Measurements from ENCODE around the gene SSBP3.

SSBP3 gene

GRCh38 chr1:54413732-54414131, 7.5 kb upstream of the SSBP3 start:
- intact Hi-C loops (cut with DNase I): no loop called here
- no peak for DNase-seq

- intact Hi-C loops (cut with DNase I): no loop called here
- peak in 36 of 42 donors; percentile 27 to 79 (median 58) for DNase-seq
These were observed 7.1 kb upstream of the SSBP3 start for GRCh38 chr1:54413295-54413694.

GRCh38 chr1:54410359-54410758, 4.2 kb upstream of the SSBP3 start:
- intact Hi-C loops (cut with DNase I): no loop called here
- DNase-seq: no peak

DNA sequence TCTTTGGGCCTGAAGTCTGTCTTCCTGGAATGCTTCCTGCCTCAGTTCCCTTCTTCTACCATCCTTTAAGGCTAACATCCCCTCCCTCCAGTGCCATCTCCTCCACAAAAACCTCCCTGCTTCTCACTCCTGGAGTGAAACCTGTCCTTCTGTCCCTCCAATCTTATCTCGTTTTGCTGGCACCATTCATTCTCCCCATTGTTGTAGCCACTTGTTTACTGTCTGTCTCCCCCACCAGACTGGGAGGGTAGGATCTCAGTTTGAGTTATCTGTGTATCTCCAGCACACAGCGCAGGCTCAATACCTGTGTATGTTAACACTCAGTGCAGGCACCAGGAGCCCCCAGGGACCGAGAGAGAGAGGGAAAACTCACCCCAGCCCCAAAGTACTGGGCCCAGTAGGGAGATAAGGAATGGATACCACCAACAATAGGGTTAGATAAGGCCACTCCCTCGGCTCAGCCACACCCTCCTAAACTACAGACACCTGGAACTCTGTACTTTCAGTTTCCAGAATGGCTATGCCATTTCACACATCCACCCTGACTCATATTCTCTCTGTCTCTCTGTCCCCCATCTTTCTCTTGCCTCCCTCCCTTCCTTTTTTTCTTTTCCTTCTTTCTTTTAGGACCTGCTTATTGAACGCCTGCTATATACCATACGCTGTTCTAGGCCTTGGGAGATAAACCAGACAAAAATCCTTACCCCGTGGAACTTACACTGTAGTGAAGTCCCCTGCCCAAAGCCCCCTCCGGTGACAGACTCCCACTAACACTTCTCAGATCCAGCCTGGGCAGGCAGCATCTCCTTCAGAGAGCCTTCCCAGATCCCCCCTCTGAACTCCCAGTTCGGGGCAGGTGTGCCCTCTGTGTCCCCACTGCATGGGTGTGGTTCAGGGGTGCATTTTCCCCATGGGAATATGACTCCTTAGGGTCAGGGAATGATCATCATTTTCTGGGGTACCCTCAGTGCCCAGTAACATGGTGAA, 3.3 kb upstream of the SSBP3 start:
- intact Hi-C loops (cut with DNase I): loop anchor here (5.0 to 10.0 kb wide), 2 partner anchors 137 to 205 kb away; partner anchors contain the start of genes CYB5RL and MRPL37
- no peak for DNase-seq

GRCh38 chr1:54408147-54409066, 2.2 kb upstream of the SSBP3 start:
- DNase-seq: peak in 2 of 42 donors; percentile 32 to 61
- intact Hi-C loops (cut with DNase I): loop anchor here (5.0 to 10.0 kb wide), 2 partner anchors 136 to 204 kb away; partner anchors contain the start of genes CYB5RL and MRPL37

GRCh38 chr1:54407404-54408146, 1.4 kb upstream of the SSBP3 start:
- intact Hi-C loops (cut with DNase I): loop anchor here (5.0 to 10.0 kb wide), 2 partner anchors 135 to 203 kb away; partner anchors contain the start of genes CYB5RL and MRPL37
- DNase-seq: peak in 40 of 42 donors; percentile 43 to 89 (median 74)

DNA sequence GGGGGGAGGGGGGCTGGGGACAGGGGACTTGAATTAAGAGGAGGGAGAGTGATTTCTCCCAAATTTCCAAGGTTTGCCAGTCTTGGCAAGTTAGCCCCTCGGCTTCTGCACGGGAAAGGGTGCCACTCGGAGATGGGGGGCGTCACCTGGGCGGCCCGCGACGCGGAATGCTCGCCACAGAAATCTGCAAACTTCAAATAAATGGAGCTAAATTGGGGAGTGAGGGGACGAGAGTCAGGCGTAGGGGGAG, 885 bp upstream of the SSBP3 start:
- DNase-seq: peak in 4 of 42 donors; percentile 14 to 51 (median 28)
- intact Hi-C loops (cut with DNase I): loop anchor here (5.0 to 10.0 kb wide), 2 partner anchors 135 to 202 kb away; partner anchors contain the start of genes CYB5RL and MRPL37

GRCh38 chr1:54405898-54406293, 298 bp downstream of the SSBP3 start:
- DNase-seq: peak in 7 of 42 donors; percentile 17 to 55 (median 31)
- intact Hi-C loops (cut with DNase I): loop anchor here (1.0 to 10.0 kb wide), 3 partner anchors 82 to 201 kb away; partner anchors contain the start of genes CYB5RL and MRPL37

DNA sequence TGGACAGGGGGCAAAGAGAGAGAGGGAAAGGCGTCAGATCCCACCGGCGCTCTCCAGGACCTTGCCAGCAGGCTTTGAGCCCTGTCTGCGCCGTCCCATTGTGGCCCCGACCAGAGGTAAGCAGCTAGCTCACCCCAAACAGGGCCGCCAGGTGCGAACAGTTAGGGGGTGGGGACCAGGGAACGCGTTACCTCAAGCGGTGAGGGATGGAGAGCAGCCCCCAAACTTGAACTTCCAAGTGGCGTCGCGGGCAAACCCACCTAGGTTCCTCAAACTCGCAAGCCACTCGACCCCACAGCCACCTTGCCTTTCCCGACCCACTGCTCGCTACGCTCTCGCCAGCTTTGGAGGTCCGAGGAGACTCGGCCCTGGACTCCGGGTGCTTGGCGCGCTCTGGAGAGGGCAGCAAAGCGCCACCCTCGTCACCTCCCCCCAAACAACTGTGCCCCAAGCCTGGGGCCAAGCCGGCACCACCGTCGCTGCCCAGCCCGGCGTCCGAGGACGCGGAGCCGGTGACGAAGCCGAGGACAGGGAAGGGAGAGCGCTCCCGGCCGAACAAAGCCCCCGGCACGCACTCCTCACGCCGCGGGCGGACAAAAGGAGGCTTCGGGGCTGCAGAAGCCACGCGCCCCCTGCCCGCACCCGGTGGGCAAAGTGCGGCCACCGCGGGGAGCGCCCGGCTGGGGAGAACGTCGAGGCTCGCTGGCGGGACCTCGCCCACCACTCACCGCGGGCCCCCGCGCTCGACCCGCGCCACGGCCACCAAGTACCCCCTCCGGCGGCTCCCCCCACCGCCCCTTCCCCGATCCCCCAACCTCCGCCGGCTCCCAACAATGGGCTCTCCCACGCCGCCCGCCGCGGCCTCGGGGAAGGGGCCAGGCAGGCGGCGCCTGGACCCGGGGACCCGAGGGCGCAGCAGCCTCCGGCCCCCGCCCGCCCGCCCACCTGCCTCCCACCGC, 976 bp downstream of the SSBP3 start:
- intact Hi-C loops (cut with DNase I): loop anchor here (5.0 to 10.0 kb wide), 2 partner anchors 133 to 200 kb away; partner anchors contain the start of genes CYB5RL and MRPL37
- peak in 32 of 42 donors; percentile 25 to 71 (median 42) for DNase-seq

DNA sequence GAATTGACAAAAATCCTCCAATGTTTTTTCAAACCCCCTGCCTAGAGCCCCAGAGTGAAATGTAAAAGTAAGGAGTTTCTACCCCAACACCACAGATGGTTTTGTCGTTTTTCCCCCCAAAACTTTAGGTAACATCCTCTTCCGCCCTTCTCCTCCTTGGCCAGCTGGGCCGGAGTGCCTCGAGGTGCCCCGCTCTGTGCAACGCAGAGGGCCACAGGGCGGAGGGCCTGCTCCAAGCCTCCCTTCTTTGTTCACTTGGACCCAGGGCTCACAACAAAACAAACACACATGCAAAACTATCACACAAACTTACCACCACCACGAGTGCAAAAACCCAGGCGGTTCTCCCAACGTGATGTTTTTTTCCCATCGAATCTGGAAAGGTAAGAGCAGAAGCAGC, 1.9 kb downstream of the SSBP3 start:
- no peak for DNase-seq
- intact Hi-C loops (cut with DNase I): loop anchor here (10.0 kb wide), 1 partner anchor 199 kb away; the partner anchor contains the start of genes CYB5RL and MRPL37

- intact Hi-C loops (cut with DNase I): loop anchor here (10.0 kb wide), 1 partner anchor 199 kb away; the partner anchor contains the start of genes CYB5RL and MRPL37
- peak in 1 of 42 donors; percentile 20 for DNase-seq
These were observed 2.4 kb downstream of the SSBP3 start for GRCh38 chr1:54403808-54404261.

GRCh38 chr1:54403405-54403804, 2.8 kb downstream of the SSBP3 start:
- DNase-seq: peak in 1 of 42 donors; percentile 22

DNA sequence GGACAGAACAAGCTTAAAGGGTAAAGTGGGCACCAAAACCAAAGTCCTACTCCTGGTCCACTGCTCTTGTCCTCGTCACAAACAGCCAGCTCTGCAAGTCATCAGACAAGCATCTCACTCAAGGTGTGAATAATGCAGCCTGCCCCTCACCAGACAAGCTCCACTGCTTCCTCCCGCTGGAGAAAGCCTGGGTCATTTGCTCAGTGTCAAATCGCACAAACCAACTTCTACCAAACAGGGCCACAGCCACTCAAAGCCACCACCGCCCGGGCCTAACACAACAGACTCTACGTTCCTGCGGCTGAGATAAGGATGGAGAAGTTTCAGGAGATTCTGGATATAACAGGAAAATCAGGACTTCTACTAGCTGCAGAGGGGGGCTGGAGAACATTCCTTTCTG, 3.3 kb downstream of the SSBP3 start:
- intact Hi-C loops (cut with DNase I): loop anchor here (10.0 kb wide), 1 partner anchor 198 kb away; the partner anchor contains the start of genes CYB5RL and MRPL37
- DNase-seq: peak in 1 of 42 donors; percentile 13

More at GRCh38 chr1:54403405-54403804, 2.8 kb downstream of the SSBP3 start:
- intact Hi-C loops (cut with DNase I): loop anchor here (10.0 kb wide), 1 partner anchor 199 kb away; the partner anchor contains the start of genes CYB5RL and MRPL37

GRCh38 chr1:54401799-54402198, 4.4 kb downstream of the SSBP3 start:
- DNase-seq: peak in 1 of 42 donors; percentile 7
- intact Hi-C loops (cut with DNase I): loop anchor here (10.0 kb wide), 1 partner anchor 197 kb away; the partner anchor contains the start of genes CYB5RL and MRPL37

GRCh38 chr1:54400329-54400728, 5.9 kb downstream of the SSBP3 start:
- intact Hi-C loops (cut with DNase I): loop anchor here (10.0 kb wide), 1 partner anchor 196 kb away; the partner anchor contains the start of genes CYB5RL and MRPL37
- no peak for DNase-seq

GRCh38 chr1:54399765-54400164, 6.4 kb downstream of the SSBP3 start:
- no peak for DNase-seq
- intact Hi-C loops (cut with DNase I): loop anchor here (10.0 kb wide), 1 partner anchor 195 kb away; the partner anchor contains the start of genes CYB5RL and MRPL37
